ENCODE data around the gene GLYATL1. TPM values are rescaled to one million over a fixed set of nuclear protein-coding genes. Genes with fewer than 3 reads are reported as not detected.
"Not testable (repeated sequence)": the region's sequence is repeated elsewhere in the genome, so short reads cannot be mapped to it uniquely, and the experiment has no call there.

Gene GLYATL1
- total RNA-seq, 8 experiments from 2014 or later = 0.71 to 4.5 (median 1.7) TPM; not detected in 1

DNA sequence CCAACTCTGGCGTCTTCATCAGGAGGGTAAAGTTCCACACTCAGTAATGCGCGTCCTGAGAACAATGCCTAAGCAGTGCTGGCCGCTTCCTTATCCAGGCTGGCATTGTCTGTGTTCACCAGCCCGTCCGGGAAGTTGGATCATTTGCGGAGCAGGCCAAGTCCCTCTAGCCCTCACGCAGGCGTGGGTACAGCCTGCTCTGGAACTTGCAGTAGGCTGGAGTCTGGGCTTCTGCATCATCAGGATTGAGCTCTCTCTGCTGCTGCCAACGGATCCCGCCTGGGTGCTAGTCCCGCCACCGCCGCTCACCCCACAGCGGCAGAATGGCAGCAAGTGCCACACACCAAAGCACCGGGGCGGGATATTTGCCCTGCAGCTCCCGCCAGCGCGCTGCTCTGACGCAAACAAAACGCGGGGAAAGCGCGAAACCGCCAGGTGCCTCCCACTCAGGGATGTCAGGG, 29.0 kb downstream of the GLYATL1 start:
- Histone ChIP-seq H3K4me3 (no peak overlapping the region), H3K27ac (no peak overlapping the region), H3K4me1 (replicated peaks in 1 of 2) (no peaks in the 10 kb centered on the region)
- WGBS, 10 experiments = 0 to 96% (median 47%) methylated on average over 1 to 19 of the region's 26 CpGs; no CpG with 5 or more reads in 3 of the 10 experiments
- in situ Hi-C loops (cut with MboI; ENCODE audit: low pct_unique_long_range_greater_than_20kb in 2 of 9, low sequenced_read_pairs in 9 of 9, unreplicated experiment in 9 of 9) = no loop called here
- no peak for ATAC-seq (replicated peaks in 6 of 8)

DNA sequence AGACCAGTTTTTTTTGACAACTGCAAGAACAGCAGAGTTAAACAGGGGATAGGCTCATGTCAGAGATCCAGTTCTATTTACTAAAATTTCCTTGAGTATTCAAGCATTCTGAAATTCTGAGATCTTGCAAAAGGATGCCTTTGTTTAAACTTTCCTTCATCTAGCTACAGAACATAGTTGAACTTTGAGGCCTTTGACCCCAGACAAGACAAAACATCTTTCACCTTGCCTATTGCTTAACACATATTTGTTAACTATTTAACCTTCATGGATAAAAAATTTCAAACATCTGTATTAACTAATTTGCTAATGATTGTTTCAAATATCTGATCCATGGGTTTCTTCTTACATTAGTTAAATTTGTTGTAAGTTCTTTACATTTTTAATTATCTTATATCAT, 38.2 kb downstream of the GLYATL1 start:
- Histone ChIP-seq H3K4me3 (no peak overlapping the region), H3K27ac (no peak overlapping the region), H3K4me1 (replicated peaks in 1 of 2) (no peaks in the 10 kb centered on the region)
- in situ Hi-C loops (cut with MboI; ENCODE audit: low pct_unique_long_range_greater_than_20kb in 2 of 9, low sequenced_read_pairs in 9 of 9, unreplicated experiment in 9 of 9) = no loop called here
- ATAC-seq (replicated peaks in 6 of 8) = no peak

GRCh38 chr11:58979222-58979621, 39.9 kb downstream of the GLYATL1 start:
- in situ Hi-C loops (cut with MboI; ENCODE audit: low pct_unique_long_range_greater_than_20kb in 2 of 9, low sequenced_read_pairs in 9 of 9, unreplicated experiment in 9 of 9) = no loop called here
- no peak for ATAC-seq (replicated peaks in 6 of 8)
- WGBS, 10 experiments = 0 to 100% (median 86%) methylated on average over 1 to 2 of the region's 2 CpGs; no CpG with 5 or more reads in 4 of the 10 experiments
- Histone ChIP-seq H3K4me3 (no peak overlapping the region), H3K4me1 (replicated peaks in 1 of 2) (no peaks in the 10 kb centered on the region), H3K27ac (no peak overlapping the region)

DNA sequence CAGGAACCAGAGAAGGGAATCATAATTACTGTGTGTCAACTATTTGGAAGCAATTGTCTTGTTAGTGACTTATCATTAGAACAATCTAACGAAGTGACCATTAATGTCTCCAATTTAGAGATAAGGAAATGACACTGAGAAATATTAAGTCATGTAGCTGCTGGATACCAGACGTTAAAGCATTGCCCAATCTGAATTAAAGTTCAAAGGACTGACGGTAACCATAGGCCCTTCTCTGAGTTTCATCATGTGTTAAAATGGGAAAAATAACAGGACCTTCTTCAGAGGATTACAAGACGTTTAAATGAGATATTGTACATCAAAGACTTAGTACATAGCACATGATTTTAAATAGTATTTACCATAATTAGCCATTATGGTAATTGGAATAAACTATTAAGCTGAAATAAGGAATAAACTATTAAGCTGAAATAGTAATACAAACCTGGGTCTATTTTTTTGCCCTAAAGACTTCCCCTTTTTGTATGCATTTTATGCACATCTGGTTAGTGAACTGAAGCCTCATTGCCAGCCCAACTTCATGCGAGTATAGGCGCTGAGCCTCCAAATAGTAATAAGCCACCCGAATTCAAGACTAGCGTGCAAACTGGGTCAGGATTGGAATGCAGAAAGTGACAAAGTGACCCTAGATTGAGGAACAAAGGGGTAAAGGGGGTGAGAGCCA, 41.0 kb downstream of the GLYATL1 start:
- no peak for ATAC-seq (replicated peaks in 6 of 8)
- no peak overlapping the region for H3K27ac ChIP-seq
- no peaks in the 10 kb centered on the region for H3K4me1 ChIP-seq (replicated peaks in 1 of 2)
- WGBS, 10 experiments = 19 to 100% (median 56%) methylated on average over 1 to 8 of the region's 8 CpGs
- no peak overlapping the region for H3K4me3 ChIP-seq
- in situ Hi-C loops (cut with MboI; ENCODE audit: low pct_unique_long_range_greater_than_20kb in 2 of 9, low sequenced_read_pairs in 9 of 9, unreplicated experiment in 9 of 9) = no loop called here

GRCh38 chr11:58992489-58992888, 53.2 kb downstream of the GLYATL1 start:
- H3K4me1 ChIP-seq (replicated peaks in 1 of 2) = no peaks in the 10 kb centered on the region
- WGBS, 10 experiments = 0 to 100% (median 79%) methylated on average over 1 of the region's 1 CpG; no CpG with 5 or more reads in 2 of the 10 experiments
- no peak for ATAC-seq (replicated peaks in 6 of 8)
- no peak overlapping the region for H3K27ac ChIP-seq
- H3K4me3 ChIP-seq = no peak overlapping the region
- in situ Hi-C loops (cut with MboI; ENCODE audit: low pct_unique_long_range_greater_than_20kb in 2 of 9, low sequenced_read_pairs in 9 of 9, unreplicated experiment in 9 of 9) = no loop called here

DNA sequence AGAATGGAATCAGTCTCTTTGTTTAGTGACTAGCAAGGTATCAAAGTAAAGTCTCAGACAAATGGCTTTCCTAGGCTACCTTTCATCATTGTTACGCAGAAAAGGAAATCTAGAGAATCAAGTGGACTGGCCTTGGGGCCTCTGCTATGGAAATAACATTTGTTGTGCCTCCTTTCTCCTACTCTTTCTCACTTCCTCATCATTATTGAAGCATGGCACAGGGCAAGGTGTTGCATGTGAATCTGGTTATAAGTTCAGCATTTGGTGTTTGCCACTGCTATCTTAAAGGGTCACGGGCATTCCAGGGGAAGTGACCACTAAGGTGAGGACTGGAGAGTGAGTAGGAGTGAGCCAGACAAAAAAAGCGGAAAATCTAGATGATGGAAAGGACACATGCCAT, 54.9 kb downstream of the GLYATL1 start:
- Histone ChIP-seq H3K4me3 (no peak overlapping the region), H3K27ac (no peak overlapping the region), H3K4me1 (replicated peaks in 1 of 2) (no peaks in the 10 kb centered on the region)
- WGBS, 10 experiments = 6 to 100% (median 78%) methylated on average over 1 to 3 of the region's 3 CpGs
- ATAC-seq (replicated peaks in 6 of 8) = no peak
- in situ Hi-C loops (cut with MboI; ENCODE audit: low pct_unique_long_range_greater_than_20kb in 2 of 9, low sequenced_read_pairs in 9 of 9, unreplicated experiment in 9 of 9) = no loop called here

DNA sequence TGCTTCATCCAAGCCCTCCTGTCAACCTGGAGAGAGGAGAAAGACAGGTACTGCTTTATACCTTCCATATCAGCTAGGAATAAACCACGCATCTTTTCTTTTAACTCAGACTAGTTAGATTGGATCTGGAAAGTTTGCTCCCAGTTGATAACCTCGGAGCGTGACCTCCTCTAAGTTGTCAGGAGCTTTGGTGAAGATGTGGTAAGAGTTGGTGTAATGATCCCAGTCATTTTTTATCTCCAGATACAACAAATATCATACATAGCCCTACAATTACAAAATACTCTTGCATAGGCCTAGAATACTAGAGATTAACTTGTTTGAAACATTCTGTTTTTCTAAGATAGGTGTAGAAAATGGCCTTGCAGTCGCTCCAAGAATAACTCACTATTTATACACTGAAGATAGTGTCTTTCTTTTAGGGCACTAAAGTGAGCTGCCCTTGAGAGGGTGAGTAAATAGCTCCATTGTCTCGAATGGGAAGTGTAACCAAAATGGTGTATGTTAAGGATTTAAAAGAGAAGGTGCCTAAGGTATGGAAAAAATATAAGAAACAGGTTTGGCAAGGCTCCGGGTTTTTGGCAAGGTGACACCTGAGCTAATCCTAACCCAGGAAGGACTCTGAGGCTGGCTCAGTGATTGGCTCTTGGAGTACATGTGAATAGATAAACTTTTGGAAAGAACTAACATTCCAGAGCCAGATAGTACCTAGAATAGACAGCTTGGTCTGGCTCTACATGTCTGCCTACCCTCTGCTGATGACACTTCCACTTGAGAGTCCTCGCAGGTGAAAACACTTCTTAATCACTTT, 59.4 kb downstream of the GLYATL1 start:
- H3K4me1 ChIP-seq (replicated peaks in 1 of 2) = no peaks in the 10 kb centered on the region
- in situ Hi-C loops (cut with MboI; ENCODE audit: low pct_unique_long_range_greater_than_20kb in 2 of 9, low sequenced_read_pairs in 9 of 9, unreplicated experiment in 9 of 9) = no loop called here
- no peak overlapping the region for H3K27ac ChIP-seq
- no peak overlapping the region for H3K4me3 ChIP-seq
- WGBS, 10 experiments = 0 to 94% (median 78%) methylated on average over 2 to 7 of the region's 7 CpGs
- no peak for ATAC-seq (replicated peaks in 6 of 8)

GRCh38 chr11:58999291-58999680, 60.0 kb downstream of the GLYATL1 start:
- no peak overlapping the region for H3K27ac ChIP-seq
- H3K4me1 ChIP-seq (replicated peaks in 1 of 2) = no peaks in the 10 kb centered on the region
- 57 to 100% (median 100%) methylated on average over 1 of the region's 1 CpG; no CpG with 5 or more reads in 5 of the 10 experiments for WGBS, 10 experiments
- in situ Hi-C loops (cut with MboI; ENCODE audit: low pct_unique_long_range_greater_than_20kb in 2 of 9, low sequenced_read_pairs in 9 of 9, unreplicated experiment in 9 of 9) = no loop called here
- H3K4me3 ChIP-seq = no peak overlapping the region
- no peak for ATAC-seq (replicated peaks in 6 of 8)

- Histone ChIP-seq H3K4me3 (no peak overlapping the region), H3K4me1 (replicated peaks in 1 of 2) (no peaks in the 10 kb centered on the region), H3K27ac (no peak overlapping the region)
- WGBS, 10 experiments = 0 to 80% (median 60%) methylated on average over 1 to 3 of the region's 3 CpGs; no CpG with 5 or more reads in 2 of the 10 experiments
- no peak for ATAC-seq (replicated peaks in 6 of 8)
- in situ Hi-C loops (cut with MboI; ENCODE audit: low pct_unique_long_range_greater_than_20kb in 2 of 9, low sequenced_read_pairs in 9 of 9, unreplicated experiment in 9 of 9) = no loop called here
Observed at GRCh38 chr11:59000003-59000402, 60.7 kb downstream of the GLYATL1 start.

GRCh38 chr11:59002006-59002405, 62.7 kb downstream of the GLYATL1 start:
- H3K4me3 ChIP-seq; H3K4me1 ChIP-seq (replicated peaks in 1 of 2); H3K27ac ChIP-seq; ATAC-seq (replicated peaks in 6 of 8); in situ Hi-C loops (cut with MboI; ENCODE audit: low pct_unique_long_range_greater_than_20kb in 2 of 9, low sequenced_read_pairs in 9 of 9, unreplicated experiment in 9 of 9): not testable (repeated sequence)
- 0 to 80% (median 20%) methylated on average over 1 to 2 of the region's 2 CpGs; no CpG with 5 or more reads in 5 of the 10 experiments for WGBS, 10 experiments

Other genes with a start within 250 kb of the GLYATL1 start
- gene GLYAT, start 207.5 kb upstream of the GLYATL1 start, total RNA-seq = under 1 TPM in 5 of 8 experiments, not detected in 3; 0.09 to 0.86 (median 0.36) TPM
- gene GLYATL2, start 94.8 kb upstream of the GLYATL1 start, total RNA-seq = 10 to 100 TPM in 1 of 8 experiments, 1 to 10 TPM in 6, not detected in 1; 1.0 to 19.4 (median 2.0) TPM
- gene GLYATL1B, start 146.8 kb downstream of the GLYATL1 start, total RNA-seq = not detected
- 10 to 100 TPM in 3 of 8 experiments, 1 to 10 TPM in 3, under 1 TPM in 2; 0.10 to 26.7 (median 1.4) TPM for gene FAM111B, start 167.7 kb downstream of the GLYATL1 start, total RNA-seq
- 10 to 100 TPM in 4 of 8 experiments, 1 to 10 TPM in 4; 2.3 to 38.9 (median 15.4) TPM for gene FAM111A, start 203.4 kb downstream of the GLYATL1 start, total RNA-seq
- 100 to 1,000 TPM in 1 of 8 experiments, 10 to 100 TPM in 4, 1 to 10 TPM in 1, under 1 TPM in 2; 0.15 to 108 (median 41.7) TPM for gene DTX4, start 232.6 kb downstream of the GLYATL1 start, total RNA-seq